Activated naive CD8-positive, alpha-beta T cell treated with anti-CD3 and anti-CD28 coated beads, Interleukin-2, amount 50 U/mL, for 16 hours (primary cell): ENCODE data around the gene CDK6.
"Not testable (repeated sequence)": the region's sequence is repeated elsewhere in the genome, so short reads cannot be mapped to it uniquely, and the experiment has no call there.

Source experiments
- DNase-seq: peaks from one replicate; pipeline ENCODE4 v3.0.0-alpha.2; 2020; ENCODE audit warnings: low read depth, low spot score

The CDK6 gene

DNA sequence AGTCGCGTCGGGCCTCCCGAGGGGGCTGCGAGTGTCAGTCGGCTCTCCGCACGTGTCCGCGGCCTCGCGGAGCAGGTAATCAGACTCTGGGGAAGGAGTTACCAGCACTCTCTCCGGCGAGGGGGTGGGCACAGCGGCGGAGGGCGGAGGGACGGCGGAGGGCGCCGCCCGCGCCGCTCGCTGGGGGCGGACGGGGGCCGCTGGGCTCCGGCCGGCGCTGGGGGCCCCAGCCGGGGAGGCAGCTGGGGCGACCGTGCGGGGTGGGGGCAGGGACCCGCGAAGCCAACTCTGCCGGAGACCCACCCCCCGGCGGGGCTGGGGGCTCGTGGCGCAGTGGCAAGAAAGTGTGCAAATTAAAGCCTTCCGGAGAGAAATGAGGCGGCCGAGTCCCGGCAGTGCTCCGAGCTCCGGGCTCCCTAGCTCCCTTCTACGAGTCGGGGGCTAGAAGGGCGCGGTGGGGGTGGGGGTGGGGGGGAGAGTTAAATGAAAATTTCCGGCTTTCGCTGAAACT lies at the start of gene CDK6:
TSS of gene CDK6 (minus strand) at position 85 of the 511 bp plus-strand sequence. CDS start 3,250 bp downstream, outside the sequence.
- no peak for DNase-seq

DNA sequence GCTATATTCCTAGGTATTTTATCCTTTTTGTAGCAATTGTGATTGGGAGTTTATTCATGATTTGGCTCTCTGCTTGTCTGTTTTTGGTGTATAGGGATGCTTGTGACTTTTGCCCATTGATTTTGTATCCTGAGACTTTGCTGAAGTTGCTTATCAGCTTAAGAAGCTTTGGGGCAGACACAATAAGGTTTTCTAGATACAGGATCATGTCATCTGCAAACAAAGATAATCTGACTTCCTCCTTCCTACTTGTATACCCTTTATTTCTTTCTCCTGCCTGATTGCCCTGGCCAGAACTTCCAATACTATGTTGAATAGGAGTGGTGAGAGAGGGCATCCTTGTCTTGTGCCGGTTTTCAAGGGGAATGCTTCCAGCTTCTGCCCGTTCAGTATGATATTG lies 49.7 kb upstream of the CDK6 start:
- not testable (repeated sequence) for DNase-seq

DNA sequence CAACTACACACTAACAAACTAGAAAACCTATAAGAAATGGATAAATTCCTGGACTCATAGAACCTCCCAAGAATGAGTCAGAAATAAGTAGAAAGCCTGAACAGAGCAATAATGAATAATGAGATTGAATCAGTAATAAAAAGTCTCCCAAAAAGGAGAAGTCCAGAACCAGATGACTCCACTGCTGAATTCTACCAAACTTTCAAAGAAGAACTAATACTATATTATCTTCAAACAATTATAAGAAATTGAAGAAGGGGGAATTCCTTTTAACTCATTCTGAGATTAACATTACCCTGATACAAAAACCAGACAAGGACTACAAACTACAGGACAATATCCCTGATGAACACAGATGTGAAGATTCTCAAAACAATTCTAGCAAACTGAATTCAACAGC lies 47.8 kb upstream of the CDK6 start:
- no peak for DNase-seq

DNA sequence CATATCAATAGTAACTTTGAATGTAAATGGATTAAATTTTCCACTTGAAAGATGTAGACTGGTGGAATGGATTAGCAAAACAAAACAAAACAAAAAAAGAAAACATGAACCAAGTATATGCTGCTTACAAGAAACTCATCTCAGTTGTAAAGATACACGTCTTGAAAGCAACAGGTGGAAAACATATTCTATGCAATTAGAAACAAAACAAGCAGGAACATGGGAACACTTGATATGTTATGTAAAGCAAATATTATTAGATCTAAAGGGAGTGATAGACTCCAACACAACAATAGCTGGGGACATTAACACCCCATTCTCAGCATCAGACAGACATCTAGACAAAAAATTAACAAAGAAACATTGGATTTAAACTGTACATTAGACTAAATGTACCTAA lies 46.4 kb upstream of the CDK6 start:
- no peak for DNase-seq

DNA sequence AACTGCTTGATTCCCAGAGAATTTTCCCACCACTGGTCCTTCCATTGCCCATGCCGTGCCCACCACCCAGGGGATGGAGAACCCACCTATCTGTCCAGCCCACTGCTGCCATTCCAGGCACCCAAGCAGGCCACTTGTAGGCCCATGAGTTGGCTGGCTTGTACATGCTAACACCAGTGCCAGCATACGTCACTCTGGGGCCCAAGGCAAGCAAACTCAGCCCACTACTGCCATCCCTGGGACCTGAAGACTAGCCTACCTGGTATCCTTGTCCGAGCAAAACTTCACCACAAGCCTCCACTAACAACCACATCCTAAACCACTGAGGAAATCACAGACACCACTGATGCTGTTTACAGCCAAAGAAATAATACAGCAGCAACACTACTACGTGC lies 44.7 kb upstream of the CDK6 start:
- no peak for DNase-seq

DNA sequence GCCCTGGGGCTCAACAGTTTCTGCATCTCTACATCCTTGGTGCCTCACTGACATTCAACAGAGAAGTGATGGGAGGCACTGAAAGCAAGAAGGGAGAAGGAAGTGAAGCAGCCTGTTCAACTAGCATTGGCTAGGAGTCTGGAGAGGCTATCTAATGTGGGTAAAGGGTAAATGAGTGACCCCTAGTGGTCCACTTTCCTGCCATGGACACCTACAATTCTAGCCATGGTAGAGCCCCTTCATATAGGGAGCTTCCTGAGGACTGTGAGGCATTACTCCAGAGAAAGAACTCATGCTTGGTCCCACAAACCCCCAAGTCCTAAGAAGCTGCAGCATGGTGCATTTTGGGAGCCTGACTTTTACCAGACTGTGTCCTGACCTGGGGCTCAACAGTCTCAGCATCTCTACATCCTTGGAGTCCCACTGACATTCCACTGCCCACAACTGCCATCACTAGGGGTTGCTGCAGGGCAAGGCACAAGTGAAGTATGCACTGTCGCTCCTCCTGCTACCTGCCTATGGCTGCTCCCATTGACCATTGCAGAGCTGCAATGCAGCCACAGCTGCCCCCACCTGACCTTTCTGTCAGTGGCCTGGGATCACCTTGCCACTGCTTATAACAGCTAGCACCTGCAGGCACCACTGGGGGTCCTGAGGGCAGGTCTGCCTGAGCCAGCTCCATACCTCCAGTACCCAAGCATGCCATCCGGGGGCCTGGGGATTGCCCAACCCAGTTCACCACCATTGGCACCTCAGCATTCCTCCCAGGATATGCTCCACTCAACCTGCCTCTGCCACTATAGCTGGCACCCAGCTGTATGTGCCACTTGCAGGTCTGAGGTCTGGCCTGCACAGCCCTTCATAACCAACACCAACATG lies 44.1 kb upstream of the CDK6 start:
- DNase-seq = no peak

DNA sequence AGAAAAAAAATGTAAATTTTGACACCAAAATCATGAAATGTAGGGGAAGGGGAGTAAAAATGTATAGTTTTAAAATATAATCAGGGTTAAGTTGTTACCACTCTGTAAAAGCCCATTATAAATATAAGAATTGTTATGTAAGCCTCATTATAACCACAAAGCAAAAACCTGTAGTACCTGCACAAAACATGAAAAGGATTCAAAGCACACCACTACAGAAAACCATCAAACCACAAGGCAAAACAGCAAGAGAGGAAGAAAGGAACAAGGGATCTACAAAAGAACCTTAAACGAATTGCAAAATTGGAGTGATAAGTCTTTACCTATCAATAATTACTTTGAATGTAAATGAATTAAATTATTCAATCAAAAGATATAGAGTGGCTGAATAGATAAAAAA lies 41.0 kb upstream of the CDK6 start:
- no peak for DNase-seq

DNA sequence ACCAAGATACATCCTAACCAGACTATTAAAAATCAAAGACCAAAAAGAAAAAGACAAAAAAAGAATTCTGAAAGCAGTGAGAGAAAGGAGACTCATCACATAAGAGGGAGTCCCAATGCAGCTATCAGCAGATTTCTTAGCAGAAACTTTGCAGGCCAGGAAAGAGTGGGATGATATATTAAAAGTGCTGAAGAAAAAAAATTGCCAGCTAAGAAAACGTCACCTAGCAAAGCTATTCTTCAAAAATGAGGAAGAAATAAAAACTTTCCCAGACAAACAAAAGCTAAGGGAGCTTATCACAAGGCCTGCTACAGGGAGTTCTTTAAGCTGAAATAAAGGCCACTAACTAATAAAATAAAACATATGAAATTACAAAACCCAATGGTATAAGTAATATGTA lies 40.5 kb upstream of the CDK6 start:
- DNase-seq = no peak

DNA sequence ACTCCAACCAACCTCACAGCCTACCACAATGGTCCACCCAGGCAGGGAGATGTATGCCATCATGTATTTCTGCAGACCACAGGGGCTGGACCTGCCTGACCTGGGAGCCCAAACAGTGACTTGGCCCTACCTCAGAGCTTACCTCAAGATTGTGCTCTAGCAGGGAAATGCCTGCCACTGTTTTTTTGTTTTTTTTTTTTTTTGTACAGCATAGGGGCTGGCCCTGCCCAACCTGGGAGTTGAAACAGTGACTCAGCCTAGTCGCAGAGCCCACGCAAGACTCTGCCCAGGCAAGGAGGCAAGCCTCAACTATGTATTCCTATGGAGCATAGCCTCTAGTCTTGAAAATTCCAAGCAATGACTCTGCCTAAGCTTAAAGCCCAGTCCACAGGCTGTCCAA lies 39.3 kb upstream of the CDK6 start:
- no peak for DNase-seq

DNA sequence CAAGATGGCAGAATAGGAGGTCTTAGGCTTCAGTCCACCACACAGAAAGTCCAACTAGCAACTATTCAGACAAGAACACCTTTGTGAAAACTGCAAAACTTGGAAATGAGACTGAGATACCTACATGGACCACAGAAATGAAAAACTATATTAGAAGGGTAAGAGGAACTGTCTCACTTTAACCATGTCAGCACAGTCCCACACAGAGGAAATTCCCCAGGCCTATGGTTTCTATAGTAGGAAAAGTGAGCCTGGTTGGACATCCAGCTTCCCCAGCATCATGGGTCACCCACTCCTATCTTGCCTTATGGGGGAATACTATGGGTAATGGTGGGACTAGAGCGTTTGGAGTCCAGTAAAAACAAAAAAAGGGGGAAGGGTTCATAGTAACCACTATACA lies 38.8 kb upstream of the CDK6 start:
- DNase-seq = no peak

DNA sequence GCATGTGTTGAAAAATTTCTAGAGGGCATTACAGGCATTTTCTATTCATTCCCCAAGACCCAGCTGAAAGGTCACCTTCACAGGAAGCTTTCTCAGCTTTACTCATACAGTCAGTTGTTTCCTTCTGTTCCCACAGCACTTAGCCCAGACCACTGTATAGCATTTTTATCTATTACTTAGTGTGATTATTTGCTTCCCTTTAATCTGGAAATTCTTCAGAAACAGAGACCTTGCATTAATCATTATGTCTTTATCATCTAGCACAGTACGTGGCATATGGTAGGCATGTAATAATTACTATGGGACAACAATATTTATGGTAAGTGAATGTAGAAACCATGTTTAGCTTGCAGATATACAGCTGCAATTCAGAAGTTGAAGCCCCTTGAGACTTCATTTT lies 38.2 kb upstream of the CDK6 start:
- no peak for DNase-seq

DNA sequence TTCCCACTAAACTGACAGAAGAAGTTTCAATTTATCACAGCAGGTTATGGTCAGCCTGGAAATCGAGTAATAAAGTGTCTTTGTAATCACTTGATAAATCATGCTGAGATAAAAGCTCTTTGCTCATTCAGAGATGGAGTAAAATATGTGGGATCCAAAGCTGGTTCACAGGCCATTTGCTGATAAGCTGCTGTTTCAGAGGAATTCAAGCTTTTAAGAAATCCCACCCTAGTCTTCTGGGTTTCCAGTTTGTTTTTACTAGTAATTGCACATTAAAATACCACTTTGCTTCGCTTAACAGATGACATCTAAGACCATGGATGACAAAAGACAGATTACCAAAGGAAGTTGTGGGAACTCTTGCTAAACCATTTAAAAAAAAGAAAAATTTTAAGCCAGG lies 37.4 kb upstream of the CDK6 start:
- no peak for DNase-seq

DNA sequence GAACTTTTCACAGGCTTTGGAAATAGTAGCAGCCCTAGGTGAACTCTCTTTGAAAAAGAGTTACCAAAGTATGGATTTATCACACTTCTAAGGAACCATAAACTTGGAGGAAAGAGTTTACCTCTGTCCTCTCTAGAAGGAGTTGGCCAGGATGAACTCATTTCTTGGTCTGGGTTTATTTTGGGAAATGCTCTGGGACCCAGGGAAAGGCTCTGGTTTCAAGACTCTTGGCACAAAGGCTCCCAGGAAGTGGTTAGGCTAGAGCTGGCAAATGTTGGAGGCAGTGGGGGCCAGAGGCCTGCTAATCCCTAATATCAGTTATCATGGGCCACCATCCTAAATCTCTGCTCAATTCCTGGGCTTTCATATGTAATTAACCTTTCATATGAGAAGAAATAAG lies 36.3 kb upstream of the CDK6 start:
- no peak for DNase-seq

DNA sequence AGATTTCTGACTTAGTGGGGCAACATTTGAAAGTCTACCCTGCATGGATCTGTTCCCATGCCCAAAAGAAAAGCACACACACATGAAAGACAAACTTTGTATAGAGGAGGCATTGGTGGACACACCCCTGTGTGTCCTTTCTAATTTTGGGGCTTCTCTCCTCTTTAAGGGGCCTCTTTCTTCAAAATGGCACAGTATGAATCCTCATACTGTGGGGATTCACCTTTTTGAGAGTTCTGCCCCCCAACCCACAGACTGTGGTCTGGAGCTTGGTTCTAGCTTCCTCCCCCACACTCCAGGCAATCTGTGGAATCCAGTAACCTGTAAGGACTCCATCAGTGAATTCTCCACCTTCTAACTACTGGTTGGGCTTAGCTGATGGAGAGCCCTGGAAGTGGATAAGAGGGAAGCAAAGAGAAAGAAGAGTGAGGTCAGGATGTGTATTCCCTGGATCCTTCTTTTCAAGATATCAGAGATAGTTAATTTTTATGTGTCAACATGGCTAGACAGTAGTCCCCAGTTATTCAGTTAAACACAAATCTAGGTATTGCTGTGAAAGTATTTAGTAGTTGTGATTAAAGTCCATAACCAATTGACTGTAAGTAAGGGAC lies 32.4 kb upstream of the CDK6 start:
- DNase-seq = no peak

DNA sequence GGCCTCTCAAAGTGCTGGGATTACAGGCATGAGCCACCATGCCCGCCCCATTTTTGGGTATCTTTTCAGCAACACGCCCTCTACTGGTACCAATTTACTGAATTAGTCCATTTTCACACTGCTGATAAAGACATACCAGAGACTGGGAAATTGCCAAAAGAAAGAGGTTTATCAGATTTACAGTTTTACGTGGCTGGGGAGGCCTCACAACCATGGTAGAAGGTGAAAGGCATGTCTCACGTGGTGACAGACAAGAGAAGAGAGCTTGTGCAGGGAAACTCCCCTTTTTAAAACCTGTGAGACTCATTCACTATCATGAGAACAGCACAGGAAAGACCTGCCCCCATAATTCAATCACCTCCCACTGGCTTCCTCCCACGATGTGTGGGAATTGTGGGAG lies 27.8 kb upstream of the CDK6 start:
- not testable (repeated sequence) for DNase-seq

DNA sequence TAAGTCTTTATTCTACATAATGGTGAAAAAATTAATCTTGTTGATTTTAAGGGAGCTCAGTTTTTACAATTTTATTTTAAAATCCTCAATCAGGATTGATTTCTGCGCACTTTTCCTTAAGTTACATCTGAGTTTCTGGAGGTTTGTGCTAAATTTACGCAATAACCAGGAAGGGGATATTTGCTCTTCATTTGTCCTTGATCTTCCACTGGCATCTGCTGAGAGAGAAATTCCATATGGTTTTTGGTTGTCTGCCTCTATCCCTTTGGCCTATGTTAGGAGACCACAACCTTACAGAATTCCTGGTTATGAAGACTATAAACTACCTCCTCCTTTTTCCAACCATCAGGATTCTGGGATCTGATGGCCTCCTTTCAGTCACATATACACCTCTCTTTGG lies 20.1 kb upstream of the CDK6 start:
- DNase-seq = no peak

DNA sequence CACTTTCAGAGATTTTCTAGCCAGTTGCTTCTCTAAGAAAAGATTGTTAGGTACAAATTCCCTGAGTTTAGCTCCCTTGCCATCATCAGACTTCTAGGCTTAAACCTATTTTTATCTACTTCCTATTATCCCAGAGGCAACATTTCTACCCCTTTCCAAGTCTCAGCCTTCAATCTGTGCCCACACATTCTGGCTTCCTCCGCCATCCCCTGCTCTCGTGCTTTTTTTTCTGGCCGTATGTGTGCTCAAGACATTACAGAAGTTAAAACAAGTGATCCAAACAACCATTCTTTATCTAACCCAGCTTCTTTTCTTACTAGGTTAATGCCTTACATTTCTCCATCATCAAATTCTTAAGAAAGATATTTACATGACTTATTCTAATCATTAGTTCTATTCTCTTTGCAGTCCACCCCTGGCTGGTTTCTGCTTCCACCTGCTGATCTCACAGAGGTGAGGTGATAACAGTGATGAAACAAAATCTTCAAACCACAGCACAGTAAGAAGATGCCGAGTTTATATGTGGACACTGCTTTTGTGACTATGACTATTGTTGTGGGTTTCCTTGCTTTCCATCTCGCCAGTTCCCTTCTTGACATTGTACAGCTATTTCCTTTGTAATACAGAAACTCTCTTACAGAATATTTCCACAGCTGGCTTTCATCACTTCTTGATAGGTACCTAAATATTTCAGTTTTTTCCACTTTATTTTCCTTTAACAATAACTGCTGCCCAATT lies 18.3 kb upstream of the CDK6 start:
- no peak for DNase-seq

DNA sequence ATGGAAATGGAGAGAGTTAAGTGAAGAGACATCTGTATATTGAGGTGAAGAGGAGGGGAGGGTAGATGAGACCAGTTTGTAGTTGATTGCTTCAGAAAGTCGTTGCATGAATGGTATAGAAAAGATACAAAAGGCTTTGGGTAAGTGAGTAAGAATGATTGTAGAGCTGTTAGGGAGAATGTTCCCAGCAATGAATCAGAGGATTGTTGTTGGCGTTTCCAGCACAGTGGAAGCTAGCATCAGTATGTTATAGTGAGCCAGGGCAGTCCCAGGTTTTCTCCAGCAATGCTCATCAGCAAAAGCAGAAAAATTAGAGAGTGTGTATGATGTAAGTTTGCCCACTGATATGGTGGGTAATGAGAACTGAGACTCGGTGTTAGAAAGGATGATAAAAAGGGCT lies 15.4 kb upstream of the CDK6 start:
- no peak for DNase-seq

DNA sequence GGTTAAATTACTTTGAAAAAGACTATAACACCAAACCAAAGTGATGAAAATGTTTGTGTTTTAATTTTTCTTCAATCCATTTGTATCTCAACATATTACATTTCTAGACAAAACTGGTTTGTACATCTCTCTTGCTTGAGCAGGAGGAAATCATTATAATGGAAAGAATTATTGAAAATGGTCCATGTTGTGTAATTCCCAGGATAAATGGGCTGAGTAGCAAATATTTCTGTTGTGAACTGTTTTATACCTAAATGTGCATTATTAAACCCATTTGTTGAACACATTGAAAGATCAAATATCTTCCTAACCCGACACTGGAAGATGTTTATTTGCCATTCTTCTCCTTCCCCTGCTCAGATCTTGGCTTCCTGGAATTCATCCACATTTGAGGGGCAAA lies 14.1 kb upstream of the CDK6 start:
- no peak for DNase-seq

DNA sequence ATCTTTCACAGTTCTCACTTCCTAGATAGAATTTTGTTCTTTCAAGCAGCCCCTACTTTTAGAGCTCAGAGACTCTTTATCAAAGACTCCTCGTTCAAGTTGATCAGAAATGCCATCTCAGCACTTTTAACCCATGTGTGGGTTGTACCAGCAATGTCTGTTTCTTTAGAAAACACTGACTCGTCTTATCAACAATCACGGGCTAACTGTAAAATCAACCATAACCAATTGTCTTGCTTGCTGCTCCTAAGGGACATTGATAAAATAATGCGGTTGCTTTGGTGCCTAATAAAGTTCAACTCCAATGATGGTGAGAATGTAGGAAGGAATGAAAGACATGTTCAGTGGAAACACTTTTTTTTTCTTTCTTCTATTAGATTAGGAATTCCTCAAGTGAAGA lies 12.9 kb upstream of the CDK6 start:
- no peak for DNase-seq

DNA sequence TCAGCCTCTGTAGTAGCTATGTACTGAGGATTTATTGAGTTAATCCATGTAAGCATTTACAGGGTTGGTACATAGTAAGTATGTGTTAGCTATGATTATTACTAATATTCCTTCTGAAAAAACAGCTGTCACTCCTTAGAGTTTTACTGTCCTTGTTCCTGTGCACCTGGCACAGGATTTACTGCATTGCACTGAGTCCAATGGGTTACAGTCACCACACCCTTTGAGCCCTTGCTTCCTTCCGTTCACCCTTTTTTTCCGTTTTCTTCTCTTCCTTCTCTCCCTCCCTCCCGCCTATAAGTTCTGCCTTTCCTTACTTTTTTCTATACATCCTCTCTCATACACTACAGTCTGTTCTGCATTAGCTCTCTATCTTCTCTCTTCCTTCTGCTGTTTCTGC lies 12.5 kb upstream of the CDK6 start:
- DNase-seq = no peak

DNA sequence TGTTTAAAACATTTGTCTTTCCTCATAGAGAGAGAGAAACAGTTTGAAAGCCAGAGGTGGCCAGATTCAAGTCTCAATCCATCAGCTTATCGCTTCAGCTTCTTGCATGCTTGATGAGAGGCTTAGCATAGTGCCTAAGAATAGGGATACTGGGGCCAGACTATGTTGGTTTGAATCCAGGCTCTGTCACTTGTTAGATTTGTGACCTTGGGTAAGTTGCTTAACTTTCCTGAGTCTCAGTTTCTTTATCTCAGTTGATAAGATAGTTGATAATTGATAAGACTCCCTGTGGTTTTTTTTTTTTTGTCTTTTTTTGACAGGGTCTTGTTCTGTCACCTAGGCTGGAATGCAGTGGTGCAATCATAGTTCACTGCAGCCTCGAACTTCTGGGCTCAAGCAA lies 12.1 kb upstream of the CDK6 start:
- no peak for DNase-seq

DNA sequence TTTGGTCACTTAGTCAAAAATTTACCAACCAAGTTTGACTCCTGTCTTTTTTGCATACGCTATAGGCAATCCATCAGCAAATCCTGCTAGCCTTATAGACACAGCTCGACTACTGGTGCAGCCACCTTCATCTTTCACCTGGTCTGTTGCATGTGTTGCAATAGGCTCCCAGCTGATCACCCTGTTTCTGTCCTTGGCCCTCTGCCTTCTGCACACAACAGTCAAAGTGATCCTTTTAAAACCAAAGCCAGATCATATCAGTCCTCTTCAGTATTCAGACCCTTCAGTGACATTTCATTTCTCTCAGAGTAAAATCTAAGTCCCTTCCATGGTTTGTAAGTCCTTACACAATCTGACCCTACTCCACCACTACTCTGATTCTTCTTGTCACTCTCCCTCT lies 10.9 kb upstream of the CDK6 start:
- no peak for DNase-seq
